GM21576 (cell line): ENCODE data around the gene SLC23A1.
"Not testable (repeated sequence)": the region's sequence is repeated elsewhere in the genome, so short reads cannot be mapped to it uniquely, and the experiment has no call there.

Experiments
- ATAC-seq: cut with Tn5 transposase; IDR thresholded peaks from one replicate; pipeline ENCODE4 v1.9.1; 2021; ENCODE audit warnings: mild to moderate bottlenecking, moderate library complexity; ENCODE audit not compliant: unreplicated experiment

The SLC23A1 gene

GRCh38 chr5:139383275-139383992 lies at the start of gene SLC23A1:
Gene SLC23A1 (minus strand): TSS chr5:139383297. CDS start chr5:139383253, 44 bp downstream.
- no peak for ATAC-seq

GRCh38 chr5:139431706-139432105 lies 48.6 kb upstream of the SLC23A1 start:
- no peak for ATAC-seq

GRCh38 chr5:139430015-139430414 lies 46.9 kb upstream of the SLC23A1 start:
- ATAC-seq = no peak

- no peak for ATAC-seq
These were observed 43.2 kb upstream of the SLC23A1 start for GRCh38 chr5:139426203-139426885.

- no peak for ATAC-seq
These were observed 42.4 kb upstream of the SLC23A1 start for GRCh38 chr5:139425497-139425896.

- ATAC-seq = no peak
These were observed 39.3 kb upstream of the SLC23A1 start for GRCh38 chr5:139422307-139422893.

- ATAC-seq = no peak
These were observed 36.4 kb upstream of the SLC23A1 start for GRCh38 chr5:139419226-139420192.

GRCh38 chr5:139418793-139419192 lies 35.7 kb upstream of the SLC23A1 start:
- ATAC-seq = no peak

- ATAC-seq = no peak
These were observed 34.1 kb upstream of the SLC23A1 start for GRCh38 chr5:139417214-139417613.

- ATAC-seq = no peak
These were observed 33.6 kb upstream of the SLC23A1 start for GRCh38 chr5:139416651-139417050.

GRCh38 chr5:139415869-139416268 lies 32.8 kb upstream of the SLC23A1 start:
- no peak for ATAC-seq

GRCh38 chr5:139415221-139415861 lies 32.2 kb upstream of the SLC23A1 start:
- no peak for ATAC-seq

GRCh38 chr5:139414581-139415130 lies 31.6 kb upstream of the SLC23A1 start:
- ATAC-seq = no peak

- ATAC-seq = no peak
These were observed 30.9 kb upstream of the SLC23A1 start for GRCh38 chr5:139413963-139414362.

GRCh38 chr5:139413153-139413552 lies 30.1 kb upstream of the SLC23A1 start:
- ATAC-seq = no peak

- ATAC-seq = no peak
These were observed 28.1 kb upstream of the SLC23A1 start for GRCh38 chr5:139410993-139411828.

GRCh38 chr5:139410121-139410992 lies 27.3 kb upstream of the SLC23A1 start:
- ATAC-seq = no peak

- not testable (repeated sequence) for ATAC-seq
These were observed 26.0 kb upstream of the SLC23A1 start for GRCh38 chr5:139409116-139409515.
